RPMI8226 (cell line): Measurements from ENCODE around the gene WFS1.

Experiments
- DNase-seq: peaks from one replicate; pipeline ENCODE4 v3.0.0-alpha.2; 2015

Gene WFS1

GRCh38 chr4:6301732-6302442, 32.2 kb downstream of the WFS1 start:
- DNase-seq: no peak

- no peak for DNase-seq
Measured at GRCh38 chr4:6302869-6303268, 33.2 kb downstream of the WFS1 start.

- DNase-seq: no peak
Measured at GRCh38 chr4:6303943-6304342, 34.3 kb downstream of the WFS1 start.

- no peak for DNase-seq
Measured at GRCh38 chr4:6306299-6306698, 36.6 kb downstream of the WFS1 start.

- no peak for DNase-seq
Measured at GRCh38 chr4:6307230-6307629, 37.6 kb downstream of the WFS1 start.

GRCh38 chr4:6307891-6308290, 38.2 kb downstream of the WFS1 start:
- no peak for DNase-seq

- no peak for DNase-seq
Measured at GRCh38 chr4:6308899-6309643, 39.4 kb downstream of the WFS1 start.

- no peak for DNase-seq
Measured at GRCh38 chr4:6309777-6310176, 40.1 kb downstream of the WFS1 start.

GRCh38 chr4:6313216-6313615, 43.6 kb downstream of the WFS1 start:
- DNase-seq: no peak

GRCh38 chr4:6316461-6317003, 46.9 kb downstream of the WFS1 start:
- DNase-seq: no peak

- no peak for DNase-seq
Measured at GRCh38 chr4:6318206-6318605, 48.6 kb downstream of the WFS1 start.

GRCh38 chr4:6319530-6320150, 50.0 kb downstream of the WFS1 start:
- no peak for DNase-seq

- DNase-seq: no peak
Measured at GRCh38 chr4:6320663-6321062, 51.0 kb downstream of the WFS1 start.

- no peak for DNase-seq
Measured at GRCh38 chr4:6321361-6321760, 51.7 kb downstream of the WFS1 start.

GRCh38 chr4:6322067-6322760, 52.6 kb downstream of the WFS1 start:
- no peak for DNase-seq

- no peak for DNase-seq
Measured at GRCh38 chr4:6322761-6323566, 53.3 kb downstream of the WFS1 start.

- no peak for DNase-seq
Measured at GRCh38 chr4:6324461-6324998, 54.9 kb downstream of the WFS1 start.

GRCh38 chr4:6324999-6325787, 55.5 kb downstream of the WFS1 start:
- DNase-seq: no peak

- no peak for DNase-seq
Measured at GRCh38 chr4:6325788-6326290, 56.2 kb downstream of the WFS1 start.

GRCh38 chr4:6326312-6327060, 56.8 kb downstream of the WFS1 start:
- DNase-seq: no peak
